Measurements from ENCODE around the gene BRIP1. TPM values are rescaled to one million over a fixed set of nuclear protein-coding genes. Genes with fewer than 3 reads are reported as not detected.

BRIP1 gene
- total and polyA plus RNA-seq, 2 experiments from 2014 or later: 8.0 to 23.1 TPM

GRCh38 chr17:61750656-61751055 is 112.7 kb downstream of the BRIP1 start:
- no peaks in the 10 kb centered on the region for H3K4me1 Mint-ChIP-seq

More at GRCh38 chr17:61750656-61751055, 112.7 kb downstream of the BRIP1 start:
- Histone ChIP-seq H4K20me1 (replicated peaks; ENCODE audit: insufficient read depth) (no peaks in the 10 kb centered on the region), H3K27me3 (ENCODE audit: insufficient read depth) (no peaks in the 10 kb centered on the region), H3K9me2 (ENCODE audit: insufficient read depth) (no peaks in the 10 kb centered on the region), H3K4me1 (ENCODE audit: insufficient read depth) (no peaks in the 10 kb centered on the region), H3F3A (replicated peaks; ENCODE audit: low read depth) (no peaks in the 10 kb centered on the region), H3K79me2 (replicated peaks; ENCODE audit: insufficient read depth) (no peaks in the 10 kb centered on the region), H3K4me2 (no peak overlapping the region), H3K36me3 (ENCODE audit: insufficient read depth) (peaks cover 6% of the 10 kb centered on the region; the same call in 1 of the 2 replicates), H3K4me3 (no peak overlapping the region), H2AFZ (no peak overlapping the region), H3K27ac (ENCODE audit: low read depth) (no peak overlapping the region)
- no peaks in the 10 kb centered on the region for H3K27me3 Mint-ChIP-seq (ENCODE audit: insufficient read depth, low read depth, poor library complexity)
- H3K36me3 Mint-ChIP-seq (ENCODE audit: low read depth): peaks cover 40% of the 10 kb centered on the region
- no peak overlapping the region for H3K27ac Mint-ChIP-seq
- no peak for DNase-seq (ENCODE audit: low spot score)
- peaks cover 27% of the 10 kb centered on the region for H3K9me3 Mint-ChIP-seq
- TF ChIP-seq JUNB (IDR thresholded peaks at IDR 0.05; ENCODE audit: unreplicated experiment): no peak
- no peak for TF ChIP-seq CREB1 (CRISPR knock-in tag; IDR thresholded peaks at IDR 0.05; ENCODE audit: low read depth)
- no peak for TF ChIP-seq EZH2phosphoT487 (IDR thresholded peaks at IDR 0.05; ENCODE audit: unreplicated experiment)
- TF ChIP-seq NANOG (IDR thresholded peaks at IDR 0.05; ENCODE audit: borderline replicate concordance): no peak
- no peak for TF ChIP-seq STAT1 (IDR thresholded peaks at IDR 0.05; ENCODE audit: unreplicated experiment)
- no peak for TF ChIP-seq ETS1 (IDR thresholded peaks at IDR 0.05)
- TF ChIP-seq EZH2 (IDR thresholded peaks at IDR 0.05; ENCODE audit: low read depth, unreplicated experiment): no peak
- TF ChIP-seq POLR2AphosphoS5 (IDR thresholded peaks at IDR 0.05; ENCODE audit: low read depth): no peak
- TF ChIP-seq ZNF462 (CRISPR knock-in tag; IDR thresholded peaks at IDR 0.05): no peak
- no peak for ATAC-seq
- H3K4me3 Mint-ChIP-seq: no peak overlapping the region

Measured in GM23338 (cell line).